ENCODE results near the gene GTF2A2.
"Not testable (repeated sequence)": the region's sequence is repeated elsewhere in the genome, so short reads cannot be mapped to it uniquely, and the experiment has no call there.

The GTF2A2 gene

GRCh38 chr15:59644756-59645155 lies 12.6 kb downstream of the GTF2A2 start:
- no peak overlapping the region for H3K27ac ChIP-seq (ENCODE audit: insufficient read depth, low read depth, low read length, poor library complexity, severe bottlenecking)
- H3K4me3 ChIP-seq (ENCODE audit: insufficient read depth, low read depth, low read length), result no peak overlapping the region
- H3K9me3 ChIP-seq (ENCODE audit: control insufficient read depth, low read length), result no peaks in the 10 kb centered on the region
- H3K36me3 ChIP-seq (ENCODE audit: control insufficient read depth, insufficient read depth, low read length), result peaks cover 21% of the 10 kb centered on the region
- H3K27me3 ChIP-seq (ENCODE audit: control insufficient read depth, insufficient read depth, low read length, poor library complexity, severe bottlenecking), result no peaks in the 10 kb centered on the region
- WGBS, 2 experiments, result 93 to 95% methylated on average over 4 of the region's 4 CpGs
- H3K4me1 ChIP-seq (ENCODE audit: control insufficient read depth, insufficient read depth, low read length), result no peaks in the 10 kb centered on the region

GRCh38 chr15:59642351-59642750 lies 15.0 kb downstream of the GTF2A2 start:
- H3K4me3 ChIP-seq (ENCODE audit: insufficient read depth, low read depth, low read length), result no peak overlapping the region
- H3K36me3 ChIP-seq (ENCODE audit: control insufficient read depth, insufficient read depth, low read length), result peaks cover 14% of the 10 kb centered on the region
- H3K27ac ChIP-seq (ENCODE audit: insufficient read depth, low read depth, low read length, poor library complexity, severe bottlenecking), result no peak overlapping the region
- no peaks in the 10 kb centered on the region for H3K4me1 ChIP-seq (ENCODE audit: control insufficient read depth, insufficient read depth, low read length)
- H3K9me3 ChIP-seq (ENCODE audit: control insufficient read depth, low read length), result no peaks in the 10 kb centered on the region
- WGBS, 2 experiments, result 94 to 96% methylated on average over 2 of the region's 2 CpGs
- no peaks in the 10 kb centered on the region for H3K27me3 ChIP-seq (ENCODE audit: control insufficient read depth, insufficient read depth, low read length, poor library complexity, severe bottlenecking)

DNA sequence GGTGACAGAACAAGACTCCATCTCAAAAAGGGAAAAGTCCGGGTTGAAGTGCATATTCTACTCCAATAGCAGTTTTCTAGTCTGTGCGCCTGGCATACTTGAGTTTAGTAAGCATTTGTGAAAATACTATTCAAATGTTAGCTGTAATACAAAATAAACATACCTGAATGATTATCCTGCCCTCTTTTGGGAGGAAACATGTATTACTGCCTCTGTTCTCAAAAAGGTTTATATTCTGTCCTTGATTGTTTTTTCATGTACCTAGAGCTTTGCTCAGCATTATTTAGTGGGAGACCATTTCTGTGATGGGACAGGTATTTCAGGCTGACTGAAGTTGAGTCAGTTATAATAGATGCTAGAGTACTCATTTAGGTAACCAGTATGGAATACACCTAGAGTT lies 19.8 kb downstream of the GTF2A2 start:
- H3K4me3 ChIP-seq (ENCODE audit: insufficient read depth, low read depth, low read length); H3K36me3 ChIP-seq (ENCODE audit: control insufficient read depth, insufficient read depth, low read length); H3K4me1 ChIP-seq (ENCODE audit: control insufficient read depth, insufficient read depth, low read length); H3K27ac ChIP-seq (ENCODE audit: insufficient read depth, low read depth, low read length, poor library complexity, severe bottlenecking); H3K9me3 ChIP-seq (ENCODE audit: control insufficient read depth, low read length); H3K27me3 ChIP-seq (ENCODE audit: control insufficient read depth, insufficient read depth, low read length, poor library complexity, severe bottlenecking): not testable (repeated sequence)
- 80 to 92% methylated on average over 1 to 2 of the region's 2 CpGs for WGBS, 2 experiments

GRCh38 chr15:59636184-59636583 lies 21.1 kb downstream of the GTF2A2 start:
- WGBS, 2 experiments, result 83 to 92% methylated on average over 3 of the region's 3 CpGs
- Histone ChIP-seq H3K36me3 (ENCODE audit: control insufficient read depth, insufficient read depth, low read length) (peaks cover 3% of the 10 kb centered on the region), H3K27me3 (ENCODE audit: control insufficient read depth, insufficient read depth, low read length, poor library complexity, severe bottlenecking) (no peaks in the 10 kb centered on the region), H3K4me1 (ENCODE audit: control insufficient read depth, insufficient read depth, low read length) (no peaks in the 10 kb centered on the region), H3K27ac (ENCODE audit: insufficient read depth, low read depth, low read length, poor library complexity, severe bottlenecking) (no peak overlapping the region), H3K9me3 (ENCODE audit: control insufficient read depth, low read length) (no peaks in the 10 kb centered on the region), H3K4me3 (ENCODE audit: insufficient read depth, low read depth, low read length) (no peak overlapping the region)

DNA sequence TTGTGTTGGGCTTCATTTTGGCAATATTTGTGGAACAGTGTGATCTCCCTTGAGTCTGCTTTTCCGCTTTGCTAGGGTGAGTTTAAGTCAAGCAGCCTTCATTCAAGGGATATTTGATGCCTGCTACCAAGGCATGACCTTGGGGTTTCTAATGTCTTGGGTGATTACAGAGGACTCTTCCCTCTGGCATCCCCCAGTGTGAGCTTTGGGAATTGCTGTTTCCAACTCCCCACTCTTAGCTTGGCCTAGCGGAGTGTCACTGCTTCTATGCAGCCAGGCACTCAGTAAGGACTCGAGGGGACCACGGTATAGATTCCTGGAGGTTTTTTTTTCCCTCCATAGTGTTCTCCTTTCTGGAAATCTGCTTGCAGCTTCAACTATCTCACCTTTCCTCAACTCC lies 24.6 kb downstream of the GTF2A2 start:
- Histone ChIP-seq H3K9me3 (ENCODE audit: control insufficient read depth, low read length) (no peaks in the 10 kb centered on the region), H3K4me1 (ENCODE audit: control insufficient read depth, insufficient read depth, low read length) (no peaks in the 10 kb centered on the region), H3K4me3 (ENCODE audit: insufficient read depth, low read depth, low read length) (no peak overlapping the region), H3K27ac (ENCODE audit: insufficient read depth, low read depth, low read length, poor library complexity, severe bottlenecking) (no peak overlapping the region), H3K36me3 (ENCODE audit: control insufficient read depth, insufficient read depth, low read length) (no peaks in the 10 kb centered on the region), H3K27me3 (ENCODE audit: control insufficient read depth, insufficient read depth, low read length, poor library complexity, severe bottlenecking) (no peaks in the 10 kb centered on the region)
- 46% methylated on average over 4 of the region's 4 CpGs for WGBS, 2 experiments

GRCh38 chr15:59622289-59622688 lies 35.0 kb downstream of the GTF2A2 start:
- Histone ChIP-seq H3K27ac (ENCODE audit: insufficient read depth, low read depth, low read length, poor library complexity, severe bottlenecking) (no peak overlapping the region), H3K27me3 (ENCODE audit: control insufficient read depth, insufficient read depth, low read length, poor library complexity, severe bottlenecking) (peaks cover 3% of the 10 kb centered on the region), H3K4me3 (ENCODE audit: insufficient read depth, low read depth, low read length) (no peak overlapping the region), H3K36me3 (ENCODE audit: control insufficient read depth, insufficient read depth, low read length) (no peaks in the 10 kb centered on the region), H3K9me3 (ENCODE audit: control insufficient read depth, low read length) (no peaks in the 10 kb centered on the region), H3K4me1 (ENCODE audit: control insufficient read depth, insufficient read depth, low read length) (no peaks in the 10 kb centered on the region)
- 41 to 45% methylated on average over 5 to 6 of the region's 6 CpGs for WGBS, 2 experiments

DNA sequence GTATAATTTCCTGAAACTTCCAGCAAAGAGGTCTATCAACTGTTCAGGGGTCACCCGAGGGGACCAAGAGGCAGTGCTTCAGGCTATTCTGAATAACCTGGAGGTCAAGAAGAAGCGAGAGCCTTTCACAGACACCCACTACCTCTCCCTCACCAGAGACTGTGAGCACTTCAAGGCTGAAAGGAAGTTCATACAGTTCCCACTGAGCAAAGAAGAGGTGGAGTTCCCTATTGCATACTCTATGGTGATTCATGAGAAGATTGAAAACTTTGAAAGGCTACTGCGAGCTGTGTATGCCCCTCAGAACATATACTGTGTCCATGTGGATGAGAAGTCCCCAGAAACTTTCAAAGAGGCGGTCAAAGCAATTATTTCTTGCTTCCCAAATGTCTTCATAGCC lies 38.9 kb downstream of the GTF2A2 start:
- WGBS, 2 experiments, result 88 to 93% methylated on average over 4 of the region's 4 CpGs
- H3K36me3 ChIP-seq (ENCODE audit: control insufficient read depth, insufficient read depth, low read length), result no peaks in the 10 kb centered on the region
- H3K4me3 ChIP-seq (ENCODE audit: insufficient read depth, low read depth, low read length), result no peak overlapping the region
- no peak overlapping the region for H3K27ac ChIP-seq (ENCODE audit: insufficient read depth, low read depth, low read length, poor library complexity, severe bottlenecking)
- H3K27me3 ChIP-seq (ENCODE audit: control insufficient read depth, insufficient read depth, low read length, poor library complexity, severe bottlenecking), result no peaks in the 10 kb centered on the region
- no peaks in the 10 kb centered on the region for H3K9me3 ChIP-seq (ENCODE audit: control insufficient read depth, low read length)
- no peaks in the 10 kb centered on the region for H3K4me1 ChIP-seq (ENCODE audit: control insufficient read depth, insufficient read depth, low read length)

- no peaks in the 10 kb centered on the region for H3K27me3 ChIP-seq (ENCODE audit: control insufficient read depth, insufficient read depth, low read length, poor library complexity, severe bottlenecking)
- H3K4me3 ChIP-seq (ENCODE audit: insufficient read depth, low read depth, low read length), result no peak overlapping the region
- H3K9me3 ChIP-seq (ENCODE audit: control insufficient read depth, low read length), result no peaks in the 10 kb centered on the region
- 86 to 89% methylated on average over 3 of the region's 3 CpGs for WGBS, 2 experiments
- H3K36me3 ChIP-seq (ENCODE audit: control insufficient read depth, insufficient read depth, low read length), result no peaks in the 10 kb centered on the region
- H3K27ac ChIP-seq (ENCODE audit: insufficient read depth, low read depth, low read length, poor library complexity, severe bottlenecking), result no peak overlapping the region
- H3K4me1 ChIP-seq (ENCODE audit: control insufficient read depth, insufficient read depth, low read length), result no peaks in the 10 kb centered on the region
Observed at GRCh38 chr15:59616379-59616778, 40.9 kb downstream of the GTF2A2 start.

DNA sequence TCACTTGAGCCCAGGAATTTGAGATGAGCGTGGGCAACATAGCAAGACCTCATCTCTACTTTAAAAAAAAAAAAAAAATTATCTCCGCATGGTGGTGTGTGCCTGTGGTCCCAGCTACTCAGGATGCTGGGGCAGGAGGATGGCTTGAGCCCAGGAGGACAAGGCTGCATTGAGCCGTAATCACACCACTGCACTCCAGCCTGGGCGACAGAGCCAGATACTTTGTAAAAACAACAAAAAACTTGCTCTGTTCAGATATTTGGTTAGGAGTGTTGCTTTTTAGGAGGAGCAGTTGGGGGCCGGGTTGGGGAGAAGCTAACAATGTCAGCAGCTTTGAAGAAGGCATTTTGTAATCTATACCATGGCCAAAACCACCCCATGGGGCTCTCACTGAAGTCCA lies 41.7 kb downstream of the GTF2A2 start:
- 90 to 91% methylated on average over 5 of the region's 5 CpGs for WGBS, 2 experiments
- Histone ChIP-seq H3K9me3 (ENCODE audit: control insufficient read depth, low read length) (no peaks in the 10 kb centered on the region), H3K27me3 (ENCODE audit: control insufficient read depth, insufficient read depth, low read length, poor library complexity, severe bottlenecking) (no peaks in the 10 kb centered on the region), H3K4me1 (ENCODE audit: control insufficient read depth, insufficient read depth, low read length) (no peaks in the 10 kb centered on the region), H3K27ac (ENCODE audit: insufficient read depth, low read depth, low read length, poor library complexity, severe bottlenecking) (no peak overlapping the region), H3K36me3 (ENCODE audit: control insufficient read depth, insufficient read depth, low read length) (no peaks in the 10 kb centered on the region), H3K4me3 (ENCODE audit: insufficient read depth, low read depth, low read length) (no peak overlapping the region)

DNA sequence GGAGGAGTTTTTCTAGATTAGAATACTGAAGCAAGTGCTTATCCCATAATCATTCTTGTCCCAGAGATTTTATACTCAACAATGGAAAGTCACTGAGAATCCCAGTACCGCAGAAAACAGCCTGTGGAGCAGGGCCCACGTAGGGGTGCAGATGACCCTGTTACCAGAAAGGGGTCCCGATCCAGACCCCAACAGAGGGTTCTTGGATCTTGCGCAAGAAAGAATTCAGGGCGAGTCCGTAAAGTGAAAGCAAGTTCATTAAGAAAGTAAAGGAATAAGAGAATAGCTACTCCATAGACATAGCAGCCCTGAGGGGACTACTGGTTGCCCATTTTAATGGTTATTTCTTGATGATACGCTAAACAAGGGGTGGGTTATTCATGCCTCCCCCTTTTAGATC lies 43.2 kb downstream of the GTF2A2 start:
- H3K4me1 ChIP-seq (ENCODE audit: control insufficient read depth, insufficient read depth, low read length), result no peaks in the 10 kb centered on the region
- WGBS, 2 experiments, result 93 to 95% methylated on average over 7 of the region's 7 CpGs
- H3K9me3 ChIP-seq (ENCODE audit: control insufficient read depth, low read length), result no peaks in the 10 kb centered on the region
- no peak overlapping the region for H3K4me3 ChIP-seq (ENCODE audit: insufficient read depth, low read depth, low read length)
- no peaks in the 10 kb centered on the region for H3K36me3 ChIP-seq (ENCODE audit: control insufficient read depth, insufficient read depth, low read length)
- no peak overlapping the region for H3K27ac ChIP-seq (ENCODE audit: insufficient read depth, low read depth, low read length, poor library complexity, severe bottlenecking)
- H3K27me3 ChIP-seq (ENCODE audit: control insufficient read depth, insufficient read depth, low read length, poor library complexity, severe bottlenecking), result no peaks in the 10 kb centered on the region
